ENCODE data around the gene SPRR2D. TPM values are rescaled to one million over a fixed set of nuclear protein-coding genes. Genes with fewer than 3 reads are reported as not detected.
"Not testable (repeated sequence)": the region's sequence is repeated elsewhere in the genome, so short reads cannot be mapped to it uniquely, and the experiment has no call there.

The SPRR2D gene
- total RNA-seq, 2 donors from 2014 or later = not detected

GRCh38 chr1:153023109-153023508 lies 17.8 kb downstream of the SPRR2D start:
- no peak for ATAC-seq
- intact Hi-C loops (cut with DNase I, micrococcal nuclease) = no loop called here
- DNase-seq = no peak

- intact Hi-C loops (cut with DNase I, micrococcal nuclease); ATAC-seq; DNase-seq: not testable (repeated sequence)
Measured at GRCh38 chr1:153022340-153022739, 18.6 kb downstream of the SPRR2D start.

GRCh38 chr1:153021829-153022228 lies 19.1 kb downstream of the SPRR2D start:
- intact Hi-C loops (cut with DNase I, micrococcal nuclease); DNase-seq; ATAC-seq: not testable (repeated sequence)

- ATAC-seq; intact Hi-C loops (cut with DNase I, micrococcal nuclease); DNase-seq: not testable (repeated sequence)
Measured at GRCh38 chr1:153011235-153011758, 29.6 kb downstream of the SPRR2D start.

- ATAC-seq = no peak
- intact Hi-C loops (cut with DNase I, micrococcal nuclease) = no loop called here
- no peak for DNase-seq
Measured at GRCh38 chr1:153001382-153001781, 39.5 kb downstream of the SPRR2D start, which contains the start of gene SPRR3. Gene SPRR3, plus strand, starts transcription at chr1:153001749. Its CDS starts 1,272 bp downstream, at chr1:153003021.

- no peak for ATAC-seq
- intact Hi-C loops (cut with DNase I, micrococcal nuclease) = no loop called here
- DNase-seq = no peak
Measured at GRCh38 chr1:153000294-153000693, 40.6 kb downstream of the SPRR2D start.

GRCh38 chr1:152999818-153000217 lies 41.1 kb downstream of the SPRR2D start:
- intact Hi-C loops (cut with DNase I, micrococcal nuclease) = no loop called here
- no peak for DNase-seq
- ATAC-seq = no peak

GRCh38 chr1:152998476-152998875 lies 42.4 kb downstream of the SPRR2D start:
- no peak for DNase-seq
- intact Hi-C loops (cut with DNase I, micrococcal nuclease) = no loop called here
- ATAC-seq = no peak

GRCh38 chr1:152997901-152998300 lies 43.0 kb downstream of the SPRR2D start:
- intact Hi-C loops (cut with DNase I, micrococcal nuclease) = no loop called here
- ATAC-seq (no peak), DNase-seq (no peak)

GRCh38 chr1:152996633-152997400 lies 44.1 kb downstream of the SPRR2D start:
- intact Hi-C loops (cut with DNase I, micrococcal nuclease) = no loop called here
- no peak for DNase-seq
- ATAC-seq = no peak

GRCh38 chr1:152995842-152996241 lies 45.1 kb downstream of the SPRR2D start:
- intact Hi-C loops (cut with DNase I, micrococcal nuclease) = no loop called here
- ATAC-seq (no peak), DNase-seq (no peak)

- intact Hi-C loops (cut with DNase I, micrococcal nuclease) = no loop called here
- DNase-seq = no peak
- ATAC-seq = no peak
Measured at GRCh38 chr1:152993186-152993585, 47.7 kb downstream of the SPRR2D start.

Other genes with a start within 250 kb of the SPRR2D start
- not detected for gene LCE1D, start 244.4 kb downstream of the SPRR2D start, total RNA-seq
- not detected for gene LCE1C, start 234.5 kb downstream of the SPRR2D start, total RNA-seq
- gene LCE1B, start 229.1 kb downstream of the SPRR2D start, total RNA-seq = not detected
- gene LCE1A, start 213.6 kb downstream of the SPRR2D start, total RNA-seq = not detected
- gene LCE6A, start 198.3 kb downstream of the SPRR2D start, total RNA-seq = not detected
- not detected for gene LCE7A, start 181.1 kb downstream of the SPRR2D start, total RNA-seq
- gene SMCP, start 162.8 kb downstream of the SPRR2D start, total RNA-seq = not detected
- not detected for gene IVL, start 132.6 kb downstream of the SPRR2D start, total RNA-seq
- gene SPRR5, start 93.9 kb downstream of the SPRR2D start, total RNA-seq = not detected
- gene SPRR4, start 70.5 kb downstream of the SPRR2D start, total RNA-seq = not detected
- gene SPRR1A, start 57.0 kb downstream of the SPRR2D start, total RNA-seq = not detected
- not detected for gene SPRR3, start 39.4 kb downstream of the SPRR2D start, total RNA-seq
- not detected for gene SPRR1B, start 9.9 kb downstream of the SPRR2D start, total RNA-seq
- gene SPRR2A, start 16.4 kb upstream of the SPRR2D start, total RNA-seq = not detected
- gene SPRR2B, start 30.5 kb upstream of the SPRR2D start, total RNA-seq = not detected
- not detected for gene SPRR2E, start 53.4 kb upstream of the SPRR2D start, total RNA-seq
- not detected for gene SPRR2F, start 72.4 kb upstream of the SPRR2D start, total RNA-seq
- not detected for gene SPRR2G, start 109.8 kb upstream of the SPRR2D start, total RNA-seq
- not detected for gene LELP1, start 162.3 kb upstream of the SPRR2D start, total RNA-seq
- not detected for gene PRR9, start 176.5 kb upstream of the SPRR2D start, total RNA-seq
- not detected for gene LORICRIN, start 218.6 kb upstream of the SPRR2D start, total RNA-seq